ENCODE results near the gene EPB41L5.
"Not testable (repeated sequence)": the region's sequence is repeated elsewhere in the genome, so short reads cannot be mapped to it uniquely, and the experiment has no call there.

Gene EPB41L5

GRCh38 chr2:120100627-120101026 lies 87.8 kb downstream of the EPB41L5 start:
- no peak for DNase-seq (ENCODE audit: low read depth in 2 of 2)

GRCh38 chr2:120103723-120104467 lies 91.0 kb downstream of the EPB41L5 start:
- DNase-seq (ENCODE audit: low read depth in 2 of 2), result no peak

- DNase-seq (ENCODE audit: low read depth in 2 of 2), result no peak
These were observed 91.9 kb downstream of the EPB41L5 start for GRCh38 chr2:120104772-120105171.

DNA sequence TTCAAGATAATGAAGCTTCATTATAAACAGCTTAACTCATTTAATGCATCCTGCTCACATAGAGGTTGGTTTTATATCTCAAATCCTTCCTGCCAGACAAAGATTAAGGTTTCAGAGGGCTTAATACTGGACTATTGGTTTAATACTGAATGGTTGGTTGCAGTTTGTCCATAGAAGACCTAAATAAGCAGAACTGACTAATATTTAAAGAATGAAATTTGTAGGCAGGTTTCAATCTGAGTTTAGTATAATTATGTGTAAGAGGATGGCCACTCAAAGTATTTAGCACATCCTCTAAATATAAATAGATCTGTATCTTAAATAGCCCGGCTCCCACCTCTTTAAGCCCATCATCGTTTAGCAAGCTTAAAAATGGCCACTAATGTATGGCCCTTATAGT lies 92.5 kb downstream of the EPB41L5 start:
- no peak for DNase-seq (ENCODE audit: low read depth in 2 of 2)

DNA sequence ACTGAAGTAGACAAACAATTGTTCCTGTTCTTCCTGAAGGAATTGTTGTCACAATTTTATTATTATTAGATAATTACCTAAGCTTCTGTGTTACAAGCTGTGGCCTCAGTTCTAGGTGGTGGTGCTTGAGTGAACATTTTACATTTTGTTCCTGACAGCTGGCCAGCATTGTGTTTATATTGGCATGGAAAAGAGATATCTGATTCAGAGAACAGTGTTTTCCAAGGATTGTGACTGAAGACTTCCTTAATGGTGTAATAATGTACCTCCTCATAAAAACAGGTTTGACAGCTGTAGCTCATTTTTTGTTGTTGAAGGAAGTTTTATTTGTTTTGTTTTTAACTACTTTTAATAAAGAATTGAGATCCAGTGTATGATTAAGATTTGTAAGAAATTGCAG lies 95.2 kb downstream of the EPB41L5 start:
- no peak for DNase-seq (ENCODE audit: low read depth in 2 of 2)

DNA sequence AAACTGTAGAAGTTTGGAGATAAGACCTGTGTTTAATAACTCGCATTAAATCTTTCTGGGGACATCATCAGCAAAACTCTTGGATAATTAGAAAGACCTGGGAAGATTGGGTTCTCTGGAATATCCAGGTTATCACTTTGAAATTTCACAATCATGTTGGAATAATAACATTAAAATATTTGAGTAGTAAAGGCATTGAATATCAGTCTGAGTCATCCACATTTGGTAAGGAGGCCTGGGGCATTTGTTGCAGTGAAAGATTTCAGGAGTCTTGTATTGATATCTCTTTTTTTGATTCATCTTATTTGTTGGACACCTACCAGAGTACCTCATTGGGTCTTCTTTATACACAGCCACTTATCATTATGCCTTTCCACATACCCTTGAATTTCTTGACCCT lies 95.9 kb downstream of the EPB41L5 start:
- no peak for DNase-seq (ENCODE audit: low read depth in 2 of 2)

GRCh38 chr2:120109186-120110061 lies 96.5 kb downstream of the EPB41L5 start:
- DNase-seq (ENCODE audit: low read depth in 2 of 2), result no peak

DNA sequence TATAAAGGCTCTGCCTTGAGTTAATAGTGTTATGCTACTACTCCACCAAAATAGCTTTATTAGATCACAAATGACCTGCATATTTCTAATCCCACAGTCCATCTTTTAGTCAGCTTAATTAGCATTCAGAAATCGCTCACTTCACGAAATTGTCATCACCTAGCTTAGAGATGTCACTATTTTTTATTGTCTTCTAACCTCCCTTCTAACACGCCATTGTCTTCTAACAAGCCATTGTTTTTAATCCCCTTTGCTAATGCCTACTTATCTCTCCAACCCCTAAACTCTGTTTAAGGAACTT lies 97.1 kb downstream of the EPB41L5 start:
- DNase-seq (ENCODE audit: low read depth in 2 of 2), result no peak

DNA sequence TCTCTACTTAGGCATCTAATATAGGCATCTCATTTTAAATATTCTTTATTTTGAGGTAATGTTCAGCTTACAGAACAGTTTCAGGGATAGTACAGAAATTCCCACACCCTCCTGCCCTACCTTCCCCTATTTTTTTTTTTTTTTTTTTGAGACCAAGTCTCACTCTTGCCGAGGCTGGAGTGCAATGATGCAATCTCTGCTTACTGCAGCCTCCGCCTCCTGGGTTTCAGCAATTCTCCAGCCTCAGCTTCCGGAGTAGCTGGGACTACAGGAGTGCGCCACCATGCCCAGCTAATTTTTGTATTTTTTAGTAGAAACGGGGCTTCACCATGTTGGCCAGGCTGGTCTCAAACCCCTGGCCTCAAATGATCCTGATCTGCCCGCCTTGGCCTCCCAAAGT lies 97.6 kb downstream of the EPB41L5 start:
- DNase-seq (ENCODE audit: low read depth in 2 of 2), result no peak

GRCh38 chr2:120111193-120111592 lies 98.3 kb downstream of the EPB41L5 start:
- DNase-seq (ENCODE audit: low read depth in 2 of 2), result no peak

GRCh38 chr2:120118018-120118417 lies 105.1 kb downstream of the EPB41L5 start:
- no peak for DNase-seq (ENCODE audit: low read depth in 2 of 2)

DNA sequence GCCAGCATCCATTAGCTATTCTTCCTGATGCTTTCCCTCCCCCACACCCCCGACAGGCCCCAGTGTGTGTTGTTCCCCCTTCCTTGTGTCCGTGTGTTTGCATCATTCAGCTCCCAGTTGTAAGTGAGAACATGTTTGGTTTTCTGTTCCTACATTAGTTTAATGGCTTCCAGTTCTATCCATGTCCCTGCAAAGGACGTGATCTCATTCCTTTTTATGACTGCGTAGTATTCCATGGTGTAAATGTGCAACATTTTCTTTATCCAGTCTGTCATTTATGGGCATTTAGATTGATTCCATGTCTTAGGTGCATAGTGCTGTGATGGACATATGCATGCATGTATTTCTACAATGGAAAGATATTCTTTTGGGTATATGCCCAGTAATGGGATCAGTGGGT lies 105.6 kb downstream of the EPB41L5 start:
- DNase-seq (ENCODE audit: low read depth in 2 of 2), result no peak

DNA sequence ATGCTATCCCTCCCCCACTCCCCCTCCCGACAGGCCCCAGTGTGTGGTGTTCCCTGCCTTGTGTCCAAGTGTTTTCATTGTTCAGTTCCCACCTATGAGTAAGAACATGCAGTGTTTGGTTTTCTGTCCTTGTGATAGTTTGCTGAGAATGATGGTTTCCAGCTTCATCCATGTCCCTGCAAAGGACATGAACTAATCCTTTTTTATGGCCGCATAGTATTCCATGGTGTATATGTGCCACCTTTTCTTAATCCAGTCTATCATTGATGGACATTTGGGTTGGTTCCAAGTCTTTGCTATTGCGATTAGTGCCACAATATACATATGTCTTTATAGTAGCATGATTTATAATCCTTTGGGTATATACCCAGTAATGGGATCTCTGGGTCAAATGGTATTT lies 108.5 kb downstream of the EPB41L5 start:
- DNase-seq (ENCODE audit: low read depth in 2 of 2), result not testable (repeated sequence)

DNA sequence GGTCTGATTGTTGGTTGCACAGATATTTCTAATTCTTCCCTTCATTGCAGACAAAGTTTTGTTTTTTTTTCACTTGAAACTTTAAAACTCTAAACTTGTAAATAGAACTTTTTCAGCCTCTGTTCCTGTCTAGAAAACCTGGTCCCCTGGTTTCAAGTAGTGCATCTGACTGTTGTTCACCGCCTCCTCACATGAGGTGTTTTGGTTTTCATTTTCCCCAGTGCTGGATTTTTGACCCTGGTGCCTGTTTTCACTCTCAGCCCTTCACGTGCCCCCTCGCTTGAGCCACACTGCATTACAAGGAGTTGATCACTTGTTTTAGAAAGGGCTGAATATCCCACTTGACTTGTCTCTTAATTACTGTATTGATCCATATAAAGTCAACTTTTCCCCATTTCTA lies 110.2 kb downstream of the EPB41L5 start:
- no peak for DNase-seq (ENCODE audit: low read depth in 2 of 2)

DNA sequence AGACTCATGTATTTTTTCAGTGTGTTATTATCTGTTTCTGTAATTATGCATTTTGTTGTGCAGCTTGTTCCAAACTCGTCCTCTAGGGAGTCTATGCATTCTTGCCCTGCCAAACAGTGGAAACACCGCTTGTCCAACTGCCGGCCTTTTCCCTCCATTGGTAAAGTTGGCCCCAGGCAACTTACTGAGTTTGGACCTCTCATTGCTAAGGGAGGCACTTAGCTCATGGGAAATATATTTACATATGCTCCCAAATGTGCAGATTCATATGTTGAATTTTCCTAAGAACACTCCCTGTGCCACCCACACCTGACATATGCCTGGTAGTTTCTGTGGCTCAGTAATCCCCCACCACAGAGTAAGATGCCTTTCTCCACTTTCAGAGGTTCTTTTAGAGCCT lies 112.3 kb downstream of the EPB41L5 start:
- DNase-seq (ENCODE audit: low read depth in 2 of 2), result no peak

DNA sequence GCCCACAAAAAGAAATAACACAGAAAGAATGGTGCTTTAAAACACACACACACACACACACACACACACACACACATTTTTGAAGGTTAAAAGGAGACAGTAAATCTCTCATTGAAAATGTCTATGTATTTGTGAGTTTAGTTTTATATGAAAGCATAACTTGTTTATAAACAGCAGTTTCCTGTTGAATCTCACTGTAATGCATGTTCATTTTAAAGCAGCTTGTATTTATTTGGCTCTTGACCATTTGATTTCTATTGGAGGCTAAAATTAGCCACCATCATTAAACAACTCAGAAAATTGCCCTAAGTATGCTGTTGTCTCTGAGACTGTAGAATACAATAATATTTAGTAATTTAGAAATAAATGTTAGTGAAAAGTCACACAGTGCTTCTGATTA lies 115.3 kb downstream of the EPB41L5 start:
- no peak for DNase-seq (ENCODE audit: low read depth in 2 of 2)

DNA sequence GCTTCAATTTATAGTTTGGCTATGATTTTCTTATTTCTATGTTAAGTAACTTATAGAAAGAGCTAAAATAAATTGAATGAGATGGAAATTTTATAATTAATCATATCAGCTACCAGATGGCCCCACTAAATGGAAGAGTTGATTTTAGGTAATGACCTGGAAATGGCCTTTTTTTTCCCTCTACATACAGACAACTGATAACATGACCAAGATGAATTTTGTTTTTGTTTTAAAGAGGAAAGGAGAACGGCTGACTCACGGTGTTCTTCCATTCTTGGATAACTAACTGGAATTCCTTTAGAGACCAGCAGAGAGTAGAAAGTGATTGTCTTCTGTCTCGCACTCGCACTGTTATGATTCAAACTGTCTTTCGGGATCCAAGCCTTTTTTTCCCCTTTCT lies 119.3 kb downstream of the EPB41L5 start:
- no peak for DNase-seq (ENCODE audit: low read depth in 2 of 2)

- DNase-seq (ENCODE audit: low read depth in 2 of 2), result no peak
These were observed 119.8 kb downstream of the EPB41L5 start for GRCh38 chr2:120132691-120133090.

DNA sequence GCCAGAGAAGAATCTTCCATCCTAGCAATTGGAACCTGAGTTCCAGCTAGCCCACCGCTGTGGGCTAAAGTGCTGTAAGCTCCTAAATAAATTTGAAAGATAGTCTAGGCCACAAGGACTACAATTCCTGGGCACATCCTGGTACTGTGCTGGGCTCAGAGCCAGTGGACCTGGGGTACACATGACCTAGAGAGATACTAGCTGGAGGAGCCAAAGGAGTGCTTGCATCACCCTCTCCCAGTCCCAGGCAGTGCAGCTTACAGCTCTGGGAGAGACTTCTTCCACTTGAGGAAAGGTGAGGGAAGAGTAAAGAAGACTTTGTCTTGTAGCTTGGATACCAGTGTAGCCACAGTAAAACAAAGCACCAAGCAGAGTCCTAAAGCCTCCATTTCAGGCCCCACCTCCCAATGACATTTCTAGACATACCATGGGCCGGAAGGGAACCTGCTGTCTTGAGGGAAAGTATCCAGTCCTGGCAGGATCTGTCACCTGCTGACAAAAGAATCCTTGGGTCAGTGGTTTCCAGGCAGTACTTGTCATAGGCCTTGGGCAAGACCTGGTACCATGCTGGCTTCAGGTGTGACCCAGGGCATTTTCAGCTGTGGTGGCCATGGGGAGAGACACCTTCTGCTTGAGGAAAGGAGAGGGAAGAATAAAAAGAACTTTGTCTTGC lies 120.8 kb downstream of the EPB41L5 start:
- no peak for DNase-seq (ENCODE audit: low read depth in 2 of 2)

- DNase-seq (ENCODE audit: low read depth in 2 of 2), result no peak
These were observed 121.4 kb downstream of the EPB41L5 start for GRCh38 chr2:120134263-120134662.

- not testable (repeated sequence) for DNase-seq (ENCODE audit: low read depth in 2 of 2)
These were observed 122.1 kb downstream of the EPB41L5 start for GRCh38 chr2:120135013-120135412.

GRCh38 chr2:120140866-120141265 lies 128.0 kb downstream of the EPB41L5 start:
- DNase-seq (ENCODE audit: low read depth in 2 of 2), result no peak

Measured in stimulated activated CD4-positive, alpha-beta T cell treated with anti-CD3 and anti-CD28 coated beads, Interleukin-4, amount 100 ng/mL, for 48 hours (primary cell).